GM12873 (cell line): ENCODE results near the gene MLX.

Source experiments
- TF ChIP-seq, protein P1 (sequence below): IDR thresholded peaks from 2 replicates; pipeline ENCODE4 v1.5.1; 2012; ENCODE audit warnings: low read depth, mild to moderate bottlenecking, moderate library complexity, low read length, control low read depth; ENCODE audit not compliant: insufficient read depth; ENCODE audit errors: missing control alignments

MLX gene

DNA sequence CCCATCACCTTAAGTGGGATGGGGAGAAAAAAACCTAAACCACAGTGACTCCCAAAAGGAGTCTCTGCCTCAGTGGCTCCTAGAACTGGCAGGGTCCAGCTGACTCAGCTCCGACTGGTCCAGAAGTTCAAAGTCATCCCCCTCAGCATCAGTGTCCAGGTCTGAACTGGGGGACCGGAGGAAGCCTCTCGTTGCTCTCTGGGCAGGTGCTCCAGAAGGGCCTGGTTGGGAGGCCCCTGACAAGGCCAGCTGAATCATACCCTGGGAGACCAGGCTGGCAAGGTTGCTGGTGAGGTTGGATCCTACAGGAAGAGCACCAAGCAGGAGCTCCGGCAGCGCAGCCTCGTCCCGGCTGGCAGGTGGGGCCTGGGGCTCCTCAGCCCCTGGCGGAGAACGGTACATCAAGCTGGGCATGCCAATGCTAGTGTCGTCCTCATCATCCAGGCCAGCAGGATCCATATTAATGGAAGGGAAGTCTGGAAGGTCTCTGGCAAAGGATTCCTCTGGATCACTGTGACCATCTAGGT, 14.9 kb downstream of the MLX start:
- TF ChIP-seq, protein P1, sequence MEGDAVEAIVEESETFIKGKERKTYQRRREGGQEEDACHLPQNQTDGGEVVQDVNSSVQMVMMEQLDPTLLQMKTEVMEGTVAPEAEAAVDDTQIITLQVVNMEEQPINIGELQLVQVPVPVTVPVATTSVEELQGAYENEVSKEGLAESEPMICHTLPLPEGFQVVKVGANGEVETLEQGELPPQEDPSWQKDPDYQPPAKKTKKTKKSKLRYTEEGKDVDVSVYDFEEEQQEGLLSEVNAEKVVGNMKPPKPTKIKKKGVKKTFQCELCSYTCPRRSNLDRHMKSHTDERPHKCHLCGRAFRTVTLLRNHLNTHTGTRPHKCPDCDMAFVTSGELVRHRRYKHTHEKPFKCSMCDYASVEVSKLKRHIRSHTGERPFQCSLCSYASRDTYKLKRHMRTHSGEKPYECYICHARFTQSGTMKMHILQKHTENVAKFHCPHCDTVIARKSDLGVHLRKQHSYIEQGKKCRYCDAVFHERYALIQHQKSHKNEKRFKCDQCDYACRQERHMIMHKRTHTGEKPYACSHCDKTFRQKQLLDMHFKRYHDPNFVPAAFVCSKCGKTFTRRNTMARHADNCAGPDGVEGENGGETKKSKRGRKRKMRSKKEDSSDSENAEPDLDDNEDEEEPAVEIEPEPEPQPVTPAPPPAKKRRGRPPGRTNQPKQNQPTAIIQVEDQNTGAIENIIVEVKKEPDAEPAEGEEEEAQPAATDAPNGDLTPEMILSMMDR = no peak

DNA sequence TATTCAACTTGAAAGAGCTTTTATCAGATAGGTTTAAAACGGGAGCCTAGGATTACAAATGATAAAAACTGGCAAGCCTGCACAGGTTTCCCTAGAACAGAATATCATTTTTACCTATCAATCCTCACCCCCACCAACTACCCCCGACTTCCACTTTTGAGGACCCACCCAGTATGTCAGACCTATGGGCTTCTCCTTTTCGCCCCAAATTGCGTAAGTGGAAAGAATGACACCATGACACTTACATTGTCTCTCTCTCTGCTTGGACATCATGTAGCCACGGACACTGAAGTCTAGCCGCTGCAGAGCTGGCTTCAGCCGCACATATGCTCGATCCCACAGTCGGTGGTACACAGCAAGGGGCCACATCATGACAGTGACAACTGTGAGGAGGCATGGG, 18.0 kb downstream of the MLX start:
- TF ChIP-seq, protein P1 = no peak

DNA sequence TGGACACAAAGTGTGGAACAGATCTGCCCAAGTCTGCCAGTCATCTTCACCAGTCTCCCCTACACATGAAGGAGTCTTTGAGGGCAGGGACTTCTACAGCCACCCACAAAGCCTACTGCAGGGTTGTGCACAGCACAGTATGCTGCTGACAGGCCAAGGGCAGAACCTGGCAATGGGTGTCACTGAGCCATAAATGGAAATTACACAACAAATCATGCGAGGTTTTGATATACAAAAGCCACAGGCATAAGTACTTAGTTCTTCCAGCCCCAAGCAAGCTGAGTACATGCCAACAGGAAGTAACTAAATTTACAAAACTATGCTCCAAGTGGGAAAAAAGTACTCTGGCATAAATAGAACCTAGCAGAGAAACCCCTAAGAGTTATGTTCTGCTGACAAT, 18.5 kb downstream of the MLX start:
- TF ChIP-seq, protein P1 = no peak

DNA sequence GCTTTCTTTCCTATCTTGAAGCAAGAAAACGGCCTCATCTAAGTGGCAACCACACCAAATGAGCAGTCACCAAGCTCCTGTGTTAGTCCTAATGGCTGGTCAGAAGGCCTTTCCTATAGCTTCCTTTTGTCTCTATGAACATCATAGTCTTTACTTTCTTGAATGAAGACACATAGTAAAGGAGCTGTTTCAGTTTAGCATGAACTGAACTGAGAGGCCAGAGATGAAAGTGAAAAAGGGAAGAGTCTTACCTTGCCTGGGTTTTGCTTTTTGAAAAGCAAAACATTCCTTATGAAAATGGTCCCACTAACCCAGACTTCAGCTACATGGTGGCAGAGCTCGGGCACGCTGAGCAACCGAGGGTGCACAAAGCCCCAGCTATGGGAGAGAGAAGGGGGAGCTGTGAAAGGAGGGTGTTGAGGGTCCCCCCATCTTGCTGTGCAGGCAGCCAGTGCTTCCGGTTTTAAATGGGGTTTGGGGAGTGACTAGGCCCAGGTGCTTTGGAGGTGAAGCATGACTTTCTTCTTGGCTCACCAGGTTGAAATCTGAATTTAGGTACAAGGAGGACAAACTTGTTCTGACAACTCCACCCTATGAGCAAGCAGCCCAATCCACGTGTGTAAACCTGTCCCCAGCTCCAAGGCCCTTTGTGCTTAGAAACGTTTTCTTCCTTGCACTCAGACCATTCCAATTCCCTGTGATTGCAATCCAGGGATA, 19.8 kb downstream of the MLX start:
- TF ChIP-seq, protein P1 = no peak

DNA sequence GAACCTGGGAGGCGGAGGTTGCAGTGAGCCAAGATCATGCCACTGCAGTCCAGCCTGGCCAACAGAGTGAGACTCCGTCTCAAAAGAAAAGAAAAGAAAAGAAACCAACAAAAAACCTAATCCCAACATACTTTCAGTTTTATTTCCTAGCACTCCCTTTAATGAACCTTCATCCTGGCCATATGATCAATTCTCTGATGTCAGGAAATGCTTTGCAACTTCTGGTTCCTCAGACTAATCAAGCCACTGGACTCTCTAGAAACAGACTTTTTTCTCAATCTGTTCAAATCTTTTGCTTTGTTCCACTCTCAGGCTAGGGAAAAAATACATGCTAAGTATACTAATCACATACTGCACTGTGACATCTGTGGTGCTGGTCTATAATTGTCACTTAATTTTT, 24.0 kb downstream of the MLX start:
- TF ChIP-seq, protein P1 = no peak

DNA sequence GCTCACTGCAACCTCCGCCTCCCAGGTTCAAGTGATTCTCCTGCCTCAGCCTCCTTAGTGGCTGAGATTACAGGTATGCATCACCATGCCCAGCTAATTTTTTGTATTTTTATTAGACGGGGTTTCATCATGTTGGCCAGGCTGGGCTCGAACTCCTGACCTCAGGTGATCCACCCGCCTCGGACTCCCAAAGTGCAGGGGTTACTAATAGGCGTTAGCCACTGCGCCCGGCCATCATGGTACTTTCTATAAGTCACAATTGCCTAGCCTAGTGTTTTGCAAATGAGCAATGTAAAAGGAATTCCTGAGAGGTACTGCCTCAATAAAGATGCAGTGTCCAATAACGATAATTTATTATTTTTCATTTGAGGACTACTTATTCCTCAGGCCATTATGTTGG, 24.5 kb downstream of the MLX start:
- TF ChIP-seq, protein P1 = no peak

DNA sequence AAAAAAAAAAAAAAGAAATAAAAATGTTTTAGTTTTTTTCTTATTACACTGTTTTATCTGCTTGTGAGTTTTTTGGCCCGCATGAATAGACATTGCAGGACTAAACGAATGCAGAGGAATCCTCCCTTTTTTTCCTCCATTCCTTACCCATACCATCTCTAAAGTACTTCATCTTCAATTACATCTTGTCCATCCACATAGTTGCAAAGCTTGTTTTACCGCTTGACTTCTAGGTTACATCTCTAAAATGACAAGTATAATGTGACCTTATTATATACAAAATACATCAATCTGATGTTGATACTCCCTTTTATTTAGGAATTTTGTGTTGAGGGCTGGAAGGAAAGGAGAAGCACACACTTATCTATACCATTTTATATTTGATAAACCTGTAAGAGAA, 29.5 kb downstream of the MLX start:
- TF ChIP-seq, protein P1 = no peak
